Prostate gland (tissue), 2 donors: Measurements from ENCODE around the gene CST9L. TPM values are rescaled to one million over a fixed set of nuclear protein-coding genes. Genes with fewer than 3 reads are reported as not detected.

ENCODE experiments used
- DNase-seq: peaks from one replicate; pipeline ENCODE4 v3.0.0-alpha.2; 2019; ENCODE audit warnings: low spot score
- H3K27ac ChIP-seq, 2 donors: fragments of 200-600 bp; sonication (generic); 2 replicates each; pipeline ENCODE4 v1.5.1; 2017 to 2019
- H3K27me3 ChIP-seq: fragments of 200-600 bp; sonication (generic); replicated peaks from 2 replicates; pipeline ENCODE4 v1.5.1; 2019; ENCODE audit not compliant: insufficient read depth
- H3K36me3 ChIP-seq, 2 donors: fragments of 200-600 bp; sonication (generic); 1 replicate in 1 of 2; 2 replicates in 1 of 2; pipeline versions ENCODE4 v1.5.1 to v1.8.1; 2017 to 2019
- H3K4me1 ChIP-seq: fragments of 200-600 bp; sonication (generic); replicated peaks from 2 replicates; pipeline ENCODE4 v1.5.1; 2019
- H3K4me3 ChIP-seq, 2 donors: fragments of 200-600 bp; sonication (generic); 2 replicates each; pipeline ENCODE4 v1.5.1; 2017 to 2019
- H3K9me3 ChIP-seq: fragments of 200-600 bp; sonication (generic); 2 replicates; pipeline ENCODE4 v1.5.1; 2017
- CTCF ChIP-seq, 4 experiments: fragments of 200-600 bp in 2 of 4; fragments of 450-650 bp in 2 of 4; sonication (generic) in 2 of 4; IDR thresholded peaks; 1 replicate in 3 of 4; 2 replicates in 1 of 4; pipeline ENCODE4 v1.5.1; 2016 to 2019; ENCODE audit warnings: antibody characterized with exemption in 4 of 4, mild to moderate bottlenecking in 2 of 4, moderate library complexity in 2 of 4
- POLR2A ChIP-seq: fragments of 450-650 bp; IDR thresholded peaks from one replicate; pipeline ENCODE4 v1.6.1; 2016; ENCODE audit warnings: antibody characterized with exemption, mild to moderate bottlenecking
- POLR2AphosphoS5 ChIP-seq: sonication (generic); formaldehyde crosslinking; IDR thresholded peaks from one replicate; pipeline ENCODE4 v1.6.1; 2017; ENCODE audit warnings: antibody characterized with exemption
- WGBS: methylation state at CpG from one replicate; pipeline ENCODE4 v1.1.5; 2018; 5-methylcytosine and 5-hydroxymethylcytosine counted together
- intact Hi-C: fragments of 100-400 bp; cut with DNase I; formaldehyde crosslinking; loops from one replicate; pipeline ENCODE4 v1.14.2; 2022
- total RNA-seq, 2 donors: library from RNA; depleted of rRNA; stranded (reverse); fragments of >200 nt; gene quantifications; one replicate each; pipeline ENCODE4 v1.1.0, GENCODE V29; 2016

Gene CST9L
- total RNA-seq, 2 donors from 2014 or later, result 44.0 TPM; not detected in 1

- TF ChIP-seq POLR2AphosphoS5 (no peak), POLR2A (no peak), CTCF (IDR thresholded peaks at IDR 0.05) (no peak)
- Histone ChIP-seq H3K27ac (no peak overlapping the region), H3K4me1 (no peaks in the 10 kb centered on the region), H3K4me3 (no peak overlapping the region), H3K27me3 (no peaks in the 10 kb centered on the region), H3K36me3 (no peaks in the 10 kb centered on the region), H3K9me3 (no peaks in the 10 kb centered on the region)
- WGBS, result 76% methylated on average over 1 of the region's 1 CpG
- DNase-seq, result no peak
- intact Hi-C loops, result no loop called here
These were observed 36.0 kb upstream of the CST9L start for GRCh38 chr20:23604306-23604705.

GRCh38 chr20:23603321-23603720 lies 35.0 kb upstream of the CST9L start:
- no peak for DNase-seq
- intact Hi-C loops, result no loop called here
- Histone ChIP-seq H3K4me1 (no peaks in the 10 kb centered on the region), H3K36me3 (no peaks in the 10 kb centered on the region), H3K27ac (no peak overlapping the region), H3K9me3 (no peaks in the 10 kb centered on the region), H3K4me3 (no peak overlapping the region), H3K27me3 (no peaks in the 10 kb centered on the region)
- TF ChIP-seq POLR2AphosphoS5 (no peak), CTCF (IDR thresholded peaks at IDR 0.05) (no peak), POLR2A (no peak)
- 93% methylated on average over 4 of the region's 4 CpGs for WGBS

- Histone ChIP-seq H3K4me3 (no peak overlapping the region), H3K27me3 (no peaks in the 10 kb centered on the region), H3K4me1 (no peaks in the 10 kb centered on the region), H3K27ac (no peak overlapping the region), H3K36me3 (no peaks in the 10 kb centered on the region), H3K9me3 (no peaks in the 10 kb centered on the region)
- intact Hi-C loops, result no loop called here
- WGBS, result 85% methylated on average over 6 of the region's 6 CpGs
- TF ChIP-seq CTCF (IDR thresholded peaks at IDR 0.05), result no peak
- no peak for TF ChIP-seq POLR2AphosphoS5
- no peak for TF ChIP-seq POLR2A
- DNase-seq, result no peak
These were observed 34.4 kb upstream of the CST9L start for GRCh38 chr20:23602699-23603098.

GRCh38 chr20:23602241-23602640 lies 34.0 kb upstream of the CST9L start:
- Histone ChIP-seq H3K27ac (no peak overlapping the region), H3K36me3 (no peaks in the 10 kb centered on the region), H3K27me3 (no peaks in the 10 kb centered on the region), H3K4me1 (no peaks in the 10 kb centered on the region), H3K9me3 (no peaks in the 10 kb centered on the region), H3K4me3 (no peak overlapping the region)
- intact Hi-C loops, result no loop called here
- 47% methylated on average over 2 of the region's 2 CpGs for WGBS
- DNase-seq, result no peak
- peak; percentile 13 for TF ChIP-seq POLR2AphosphoS5
- no peak for TF ChIP-seq POLR2A

GRCh38 chr20:23601715-23602114 lies 33.4 kb upstream of the CST9L start:
- no peaks in the 10 kb centered on the region for H3K27me3 ChIP-seq
- WGBS, result 69% methylated on average over 4 of the region's 4 CpGs
- H3K4me3 ChIP-seq, result no peak overlapping the region
- DNase-seq, result no peak
- no peak overlapping the region for H3K27ac ChIP-seq
- no peaks in the 10 kb centered on the region for H3K4me1 ChIP-seq
- no peaks in the 10 kb centered on the region for H3K36me3 ChIP-seq
- no peaks in the 10 kb centered on the region for H3K9me3 ChIP-seq
- intact Hi-C loops, result no loop called here
- TF ChIP-seq POLR2AphosphoS5 (no peak), POLR2A (no peak), CTCF (IDR thresholded peaks at IDR 0.05) (no peak)
